K562 (cell line): Measurements from ENCODE around the gene KIF6. TPM values are rescaled to one million over a fixed set of nuclear protein-coding genes. Genes with fewer than 3 reads are reported as not detected.

ENCODE experiments used
- ATAC-seq: fragments of 200-7000 bp; cut with Tn5 transposase; 3 replicates; pipeline ENCODE4 v1.9.1; 2020; ENCODE audit warnings: moderate library complexity
- BruUV-seq: library from RNA; stranded (reverse); fragments of 400-500 nt; replicated peaks from 2 replicates; lab custom pipeline; 2021; lab: Mats Ljungman, UMichigan
- CTCF ChIA-PET: fragments of 300-600 bp; formaldehyde crosslinking; extraction: SDS; loops from one replicate; lab custom pipeline; 2021; ENCODE audit warnings: low intra/inter-chr PET ratio; lab: Yijun Ruan, JAX
- POLR2A ChIA-PET: fragments of 300-600, 350-650 bp; sonication (Branson Sonifier 250); formaldehyde crosslinking; extraction: SDS; loops from one replicate; lab custom pipeline; 2021; ENCODE audit warnings: antibody characterized with exemption, inconsistent platforms; lab: Yijun Ruan, JAX
- DNase-seq, 4 experiments: peaks; one replicate each; pipeline versions ENCODE4 v3.0.0 to v3.0.0-alpha.2; 2011 to 2018; ENCODE audit warnings: low spot score in 3 of 4, mixed read lengths in 3 of 4; ENCODE audit errors: extremely low read depth in 1 of 4
- FAIRE-seq: peaks from 2 replicates; lab custom pipeline; 2011; peaks lifted over from hg19 to GRCh38; lab: Jason Lieb, UNC
- H2AFZ ChIP-seq: 2 replicates; pipeline ENCODE4 v1.6.0; 2011; ENCODE audit warnings: low read depth, low read length, control low read depth, inconsistent platforms
- H3K27ac ChIP-seq: fragments of 200-600 bp; 3 replicates; pipeline ENCODE4 v1.8.0; 2011; ENCODE audit warnings: low read depth, mild to moderate bottlenecking, control low read depth, inconsistent platforms, low read length, moderate library complexity, mixed read lengths; ENCODE audit errors: extremely low read depth
- H3K27me3 ChIP-seq, 2 experiments: fragments of 300-600 bp in 1 of 2; 2 replicates in 1 of 2; 3 replicates in 1 of 2; pipeline versions ENCODE4 v1.6.0 to v1.8.0; 2011; ENCODE audit warnings: inconsistent platforms in 2 of 2, low read length in 2 of 2, mild to moderate bottlenecking in 1 of 2, mixed read lengths in 1 of 2, moderate library complexity in 1 of 2; ENCODE audit not compliant: control insufficient read depth in 2 of 2, insufficient read depth in 2 of 2
- H3K36me3 ChIP-seq: fragments of 300-600 bp; 3 replicates; pipeline ENCODE4 v1.8.0; 2011; ENCODE audit warnings: mild to moderate bottlenecking, low read length, inconsistent platforms; ENCODE audit not compliant: control insufficient read depth, insufficient read depth
- H3K4me1 ChIP-seq, 2 experiments: fragments of 200-600 bp in 1 of 2; replicated peaks in 1 of 2; 2 replicates in 1 of 2; 3 replicates in 1 of 2; pipeline versions ENCODE4 v1.5.1 to v1.8.0; 2011; ENCODE audit warnings: inconsistent platforms in 2 of 2, low read length in 2 of 2, mild to moderate bottlenecking in 1 of 2, mixed read lengths in 1 of 2, moderate library complexity in 1 of 2; ENCODE audit not compliant: control insufficient read depth in 2 of 2, insufficient read depth in 2 of 2
- H3K4me2 ChIP-seq: 2 replicates; pipeline ENCODE4 v1.6.1; 2011; ENCODE audit warnings: low read length, control low read depth, inconsistent platforms, mixed read lengths; ENCODE audit not compliant: insufficient read depth
- H3K4me3 ChIP-seq: fragments of 200-600 bp; sonication (generic), shearing (Covaris generic); 2 replicates; pipeline ENCODE4 v1.5.1; 2016; ENCODE audit warnings: control low read depth, inconsistent platforms
- H3K79me2 ChIP-seq: fragments of 200-600 bp; 3 replicates; pipeline ENCODE4 v1.8.0; 2011; ENCODE audit warnings: low read length, inconsistent platforms; ENCODE audit not compliant: control insufficient read depth, insufficient read depth
- H3K9ac ChIP-seq, 2 experiments: 2 replicates each; pipeline versions ENCODE4 v1.6.0 to v1.6.1; 2011; ENCODE audit warnings: low read depth in 2 of 2, low read length in 2 of 2, control low read depth in 1 of 2, inconsistent platforms in 1 of 2, mild to moderate bottlenecking in 1 of 2, mixed read lengths in 1 of 2; ENCODE audit not compliant: insufficient read depth in 1 of 2
- H3K9me1 ChIP-seq: one replicate; pipeline ENCODE4 v1.6.0; 2011; ENCODE audit warnings: inconsistent platforms, mild to moderate bottlenecking, low read length, moderate library complexity; ENCODE audit not compliant: control insufficient read depth, insufficient read depth
- H3K9me3 ChIP-seq: replicated peaks from 2 replicates; pipeline ENCODE4 v1.5.1; 2011; ENCODE audit warnings: low read depth, low read length, inconsistent platforms; ENCODE audit not compliant: control insufficient read depth, insufficient read depth
- H4K20me1 ChIP-seq: replicated peaks from 2 replicates; pipeline ENCODE4 v1.6.1; 2011; ENCODE audit warnings: low read length, inconsistent platforms, mixed read lengths; ENCODE audit not compliant: control insufficient read depth, insufficient read depth
- ARID1B ChIP-seq: fragments of 450-650 bp; IDR thresholded peaks from 2 replicates; pipeline ENCODE4 v1.6.1; 2016; ENCODE audit warnings: antibody characterized with exemption, mild to moderate bottlenecking, inconsistent platforms
- BRF1 ChIP-seq: IDR thresholded peaks from 3 replicates; pipeline ENCODE4 v1.6.1; 2011; ENCODE audit warnings: borderline replicate concordance, mild to moderate bottlenecking; ENCODE audit not compliant: insufficient read length; ENCODE audit errors: extremely low read depth
- CAMTA2 ChIP-seq: fragments of 250-450 bp; sonication (Bioruptor Pico); conservative IDR thresholded peaks from 2 replicates; pipeline ENCODE4 v1.5.1; 2022
- DPF2 ChIP-seq: fragments of 450-650 bp; IDR thresholded peaks from 2 replicates; pipeline ENCODE4 v1.6.1; 2016
- ELF1 ChIP-seq: fragments of 200-800 bp; sonication (Bioruptor generic); IDR thresholded peaks from 2 replicates; pipeline ENCODE4 v1.6.1; 2016; ENCODE audit warnings: missing genetic modification characterization, missing compliant biosample characterization
- GTF2A2 ChIP-seq: IDR thresholded peaks from 2 replicates; pipeline ENCODE4 v1.6.1; 2016; ENCODE audit warnings: mild to moderate bottlenecking, missing genetic modification characterization, missing compliant biosample characterization
- MAFG ChIP-seq: fragments of 450-650 bp; conservative IDR thresholded peaks from 2 replicates; pipeline ENCODE4 v1.6.1; 2016; ENCODE audit warnings: missing genetic modification characterization, missing compliant biosample characterization
- MCM7 ChIP-seq, 2 experiments: fragments of 450-650 bp; IDR thresholded peaks; 2 replicates each; pipeline ENCODE4 v1.6.1; 2016 to 2018
- NCOA4 ChIP-seq: fragments of 450-650 bp; IDR thresholded peaks from 2 replicates; pipeline ENCODE4 v1.6.1; 2018; ENCODE audit warnings: mild to moderate bottlenecking; ENCODE audit not compliant: partially characterized antibody
- POLR2AphosphoS5 ChIP-seq: IDR thresholded peaks from 2 replicates; pipeline ENCODE4 v1.6.1; 2011; ENCODE audit warnings: mild to moderate bottlenecking, low read depth, low read length, moderate library complexity; ENCODE audit not compliant: control insufficient read depth, insufficient read depth
- TARDBP ChIP-seq: fragments of 450-650 bp; IDR thresholded peaks from 2 replicates; pipeline ENCODE4 v1.6.1; 2016
- ZFP36 ChIP-seq: fragments of 150-350 bp; IDR thresholded peaks from 2 replicates; pipeline ENCODE4 v1.6.1; 2018; ENCODE audit warnings: low read length, low read depth; ENCODE audit not compliant: partially characterized antibody
- ZNF212 ChIP-seq: fragments of 450-650 bp; formaldehyde crosslinking; IDR thresholded peaks from 2 replicates; pipeline ENCODE4 v1.4.0; 2020; ENCODE audit warnings: mild to moderate bottlenecking
- ZNF316 ChIP-seq: fragments of 450-650 bp; IDR thresholded peaks from 2 replicates; pipeline ENCODE4 v1.6.1; 2016
- ZNF785 ChIP-seq: fragments of 250-450 bp; sonication (Bioruptor Pico); IDR thresholded peaks from 2 replicates; pipeline ENCODE4 v1.4.0; 2020; ENCODE audit warnings: mild to moderate bottlenecking
- WGBS: fragments of 100-300 bp; shearing (Covaris generic); methylation state at CpG from one replicate; pipeline ENCODE4 v1.1.6; 2016; ENCODE audit warnings: low coverage, mixed read lengths; ENCODE audit not compliant: insufficient coverage; ENCODE audit errors: missing lambda C conversion rate; 5-methylcytosine and 5-hydroxymethylcytosine counted together
- in situ Hi-C: fragments of 300-500 bp; cut with MboI; formaldehyde crosslinking; loops from 4 replicates; pipeline ENCODE4 v1.15.0; 2018; ENCODE audit warnings: inconsistent platforms, mixed read lengths
- intact Hi-C: fragments of 100-400 bp; cut with micrococcal nuclease; formaldehyde crosslinking; loops from 2 replicates; pipeline ENCODE4 v1.14.2; 2022
- polyA plus RNA-seq, 8 experiments: library from polyadenylated mRNA; depleted of rRNA in 4 of 8; stranded (reverse) in 5 of 8; unstranded in 3 of 8; fragments of >200 nt; fragmentation: Nextera tagmentation in 2 of 8; fragmentation: Illumina TruSeq in 1 of 8; extraction: Ambion mirVana in 2 of 8; extraction: Trizol in 1 of 8; gene quantifications; 2 replicates each; pipeline versions ENCODE4 v1.2.1 to v1.2.3, GENCODE V29; 2011 to 2014; ENCODE audit warnings: inconsistent platforms in 1 of 8, missing spikeins in 1 of 8
- total RNA-seq, 7 experiments: library from RNA; depleted of rRNA in 6 of 7; stranded (reverse); fragments of >200 nt in 6 of 7; fragmentation: Illumina TruSeq in 2 of 7; extraction: Trizol in 2 of 7; gene quantifications; 2 replicates each; pipeline versions ENCODE4 v1.2.1 to v1.2.3, GENCODE V29; 2011 to 2021; ENCODE audit warnings: low replicate concordance in 1 of 7
- TF ChIP-seq, protein P1 (sequence below): fragments of 450-650 bp; IDR thresholded peaks from 2 replicates; pipeline ENCODE4 v1.6.1; 2016; ENCODE audit warnings: mild to moderate bottlenecking

Gene KIF6
- total and polyA plus RNA-seq, 9 of the 15 experiments (the other 6 are each of a cell fraction or from before 2014, with no cell fraction given), result not detected

- Histone ChIP-seq H3K9me3 (no peaks in the 10 kb centered on the region), H3K27me3 (peaks cover 8 to 56% of the 10 kb centered on the region in 2 experiments; a peak in 4 of 5 replicates), H3K4me2 (no peak overlapping the region), H3K27ac (no peak overlapping the region), H2AFZ (no peak overlapping the region), H3K9ac (no peak overlapping the region), H3K79me2 (no peaks in the 10 kb centered on the region), H4K20me1 (peaks cover 3% of the 10 kb centered on the region; the same call in 1 of the 2 replicates), H3K4me1 (no peaks in the 10 kb centered on the region), H3K9me1 (no peaks in the 10 kb centered on the region), H3K4me3 (no peak overlapping the region), H3K36me3 (no peaks in the 10 kb centered on the region)
- intact Hi-C loops (no loop called here), in situ Hi-C loops (loop anchor here (5.0 to 25.0 kb wide), 5 partner anchors 50 to 1670 kb away; partner anchors contain the start of genes TSPO2 and UNC5CL)
- 0% methylated on average over 3 of the region's 3 CpGs for WGBS
- ATAC-seq (no peak), FAIRE-seq (no peak), DNase-seq (no peak)
- TF ChIP-seq ZNF316 (no peak), DPF2 (no peak), ZNF785 (CRISPR knock-in tag) (no peak), NCOA4 (no peak), TARDBP (no peak), ZNF212 (no peak), POLR2AphosphoS5 (no peak), ZFP36 (no peak), BRF1 (no peak), ELF1 (tag) (no peak), MAFG (tag) (no peak), MCM7 (IDR thresholded peaks at IDR 0.05) (no peak), ARID1B (no peak), CAMTA2 (CRISPR knock-in tag) (no peak), GTF2A2 (tag) (no peak)
- TF ChIP-seq, protein P1, sequence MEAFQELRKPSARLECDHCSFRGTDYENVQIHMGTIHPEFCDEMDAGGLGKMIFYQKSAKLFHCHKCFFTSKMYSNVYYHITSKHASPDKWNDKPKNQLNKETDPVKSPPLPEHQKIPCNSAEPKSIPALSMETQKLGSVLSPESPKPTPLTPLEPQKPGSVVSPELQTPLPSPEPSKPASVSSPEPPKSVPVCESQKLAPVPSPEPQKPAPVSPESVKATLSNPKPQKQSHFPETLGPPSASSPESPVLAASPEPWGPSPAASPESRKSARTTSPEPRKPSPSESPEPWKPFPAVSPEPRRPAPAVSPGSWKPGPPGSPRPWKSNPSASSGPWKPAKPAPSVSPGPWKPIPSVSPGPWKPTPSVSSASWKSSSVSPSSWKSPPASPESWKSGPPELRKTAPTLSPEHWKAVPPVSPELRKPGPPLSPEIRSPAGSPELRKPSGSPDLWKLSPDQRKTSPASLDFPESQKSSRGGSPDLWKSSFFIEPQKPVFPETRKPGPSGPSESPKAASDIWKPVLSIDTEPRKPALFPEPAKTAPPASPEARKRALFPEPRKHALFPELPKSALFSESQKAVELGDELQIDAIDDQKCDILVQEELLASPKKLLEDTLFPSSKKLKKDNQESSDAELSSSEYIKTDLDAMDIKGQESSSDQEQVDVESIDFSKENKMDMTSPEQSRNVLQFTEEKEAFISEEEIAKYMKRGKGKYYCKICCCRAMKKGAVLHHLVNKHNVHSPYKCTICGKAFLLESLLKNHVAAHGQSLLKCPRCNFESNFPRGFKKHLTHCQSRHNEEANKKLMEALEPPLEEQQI, result no peak
- no TSS peak for BruUV-seq
- POLR2A ChIA-PET, result interaction anchor here (0.6 kb wide), 1 partner anchor 1098 kb away, joined by 3 read pairs; no protein-coding TSS in a partner anchor
- CTCF ChIA-PET, result interaction anchor here (0.7 kb wide), 1 partner anchor 193 kb away, joined by 3 read pairs; no protein-coding TSS in a partner anchor
These were observed 357.5 kb downstream of the KIF6 start for GRCh38 chr6:39367700-39368099.
